Heart right ventricle (tissue), 16 donors: ENCODE data around the gene CHRM2. TPM values are rescaled to one million over a fixed set of nuclear protein-coding genes. Genes with fewer than 3 reads are reported as not detected.

Experiments used
- ATAC-seq, 8 donors: fragments of 200-7000 bp; cut with Tn5 transposase; one replicate each; pipeline ENCODE4 v1.9.1; 2020; ENCODE audit warnings: mild to moderate bottlenecking in 8 of 8, moderate library complexity in 8 of 8, moderate number of reproducible peaks in 1 of 8
- DNase-seq, 2 donors: peaks; one replicate each; pipeline ENCODE4 v3.0.0-alpha.2; 2020
- H3K27ac ChIP-seq, 10 donors: fragments of 200-600 bp; sonication (generic) in 2 of 10; one replicate each; pipeline versions ENCODE4 v1.5.0 to v1.8.0; 2020 to 2022; ENCODE audit warnings: mild to moderate bottlenecking in 3 of 10
- H3K27me3 ChIP-seq, 7 donors: fragments of 200-600 bp; one replicate each; pipeline ENCODE4 v1.8.0; 2021 to 2022; ENCODE audit warnings: mild to moderate bottlenecking in 2 of 7
- H3K36me3 ChIP-seq, 9 donors: fragments of 200-600 bp; sonication (generic) in 1 of 9; one replicate each; pipeline versions ENCODE4 v1.5.0 to v1.8.0; 2020 to 2022; ENCODE audit warnings: mild to moderate bottlenecking in 2 of 9
- H3K4me1 ChIP-seq, 9 donors: fragments of 200-600 bp; sonication (generic) in 1 of 9; one replicate each; pipeline versions ENCODE4 v1.5.0 to v1.8.0; 2020 to 2022; ENCODE audit warnings: mild to moderate bottlenecking in 4 of 9
- H3K4me3 ChIP-seq, 10 donors: fragments of 200-600 bp; sonication (generic) in 2 of 10; one replicate each; pipeline versions ENCODE4 v1.5.0 to v1.8.0; 2020 to 2022; ENCODE audit warnings: mild to moderate bottlenecking in 7 of 10, moderate library complexity in 2 of 10
- H3K9me3 ChIP-seq, 11 donors: fragments of 200-600 bp in 10 of 11; sonication (generic) in 2 of 11; one replicate each; pipeline versions ENCODE4 v1.5.0 to v1.8.0; 2013 to 2022; ENCODE audit warnings: mild to moderate bottlenecking in 2 of 11, control low read depth in 1 of 11, moderate library complexity in 1 of 11
- WGBS, 2 donors: extraction: QIAGEN DNeasy Blood & Tissue Kit; methylation state at CpG; one replicate each; pipeline ENCODE4 v1.1.7; 2013; ENCODE audit warnings: inconsistent platforms in 1 of 2; 5-methylcytosine and 5-hydroxymethylcytosine counted together
- intact Hi-C, 10 donors: fragments of 100-400 bp; cut with DNase I; formaldehyde crosslinking; loops; one replicate each; pipeline versions ENCODE4 v1.11.1 to v1.14.2; 2022
- polyA plus RNA-seq, 2 donors: library from polyadenylated mRNA; stranded (reverse); fragments of 200-250 nt; gene quantifications; one replicate each; pipeline ENCODE4 v1.2.3, GENCODE V29; 2013
- total RNA-seq, 10 donors: library from RNA; stranded (reverse); fragmentation: NEBNext Ultra II Directional in 3 of 10; extraction: Animal tissue kit (Norgen Biotek cat#: 25700) in 3 of 10; gene quantifications; one replicate each; pipeline versions ENCODE4 v1.2.1 to v1.2.4, GENCODE V29; 2021 to 2023
- TF ChIP-seq, protein P1 (sequence below), 9 donors: fragments of 200-600 bp; sonication (generic) in 2 of 9; IDR thresholded peaks; one replicate each; pipeline versions ENCODE4 v1.5.0 to v1.8.0; 2021 to 2022; ENCODE audit warnings: antibody characterized with exemption in 9 of 9, mild to moderate bottlenecking in 5 of 9, moderate library complexity in 1 of 9
- donor health status: Arrhythmogenic right ventricular cardiomyopathy.
- donor health status: ischemic (EF 13 %, LVEDD 7.1; RV severe dilation, severe dysfunction).
- donor health status: healthy with polysubstance abuse.
- donor health status: DM: no; HTN: yes; CAD: no.
- donor health status: DM: no; HTN: no; CAD: no.
- donor health status: ischemic (EF 25% LVEDD 6.9; RV normal size, moderate dysfunction).
- donor health status: ischemic (EF 25% LVEDD 5.7; RV mildly dilated, moderate dysfunction).
- donor health status: healthy.
- donor health status: DM: yes; HTN: yes; CAD: no.
- donor health status: Ischemic cardiomyopathy.
- donor health status: ischemic (EF 35%, LVEDD 5.7; RV mildly dilated, moderate dysfunction).
- donor health status: nonischemic (EF 11% LVEDD 7.7; RV severe dilation, severe dysfunction).
- donor health status: DM: yes; HTN: yes; CAD: no.
- donor health status: PGD.
- donor health status: ischemic (EF 29% LVEDD 5.4; RV normal size, mild dysfunction).
- donor health status: nonischemic (EF 23%, LVEDD 6.1; RV moderate dilation, normal function).

CHRM2 gene
- total and polyA plus RNA-seq, 12 donors, result 11.7 to 108 (median 69.7) TPM

GRCh38 chr7:137020351-137020750 lies 151.9 kb downstream of the CHRM2 start:
- intact Hi-C loops, result no loop called here

DNA sequence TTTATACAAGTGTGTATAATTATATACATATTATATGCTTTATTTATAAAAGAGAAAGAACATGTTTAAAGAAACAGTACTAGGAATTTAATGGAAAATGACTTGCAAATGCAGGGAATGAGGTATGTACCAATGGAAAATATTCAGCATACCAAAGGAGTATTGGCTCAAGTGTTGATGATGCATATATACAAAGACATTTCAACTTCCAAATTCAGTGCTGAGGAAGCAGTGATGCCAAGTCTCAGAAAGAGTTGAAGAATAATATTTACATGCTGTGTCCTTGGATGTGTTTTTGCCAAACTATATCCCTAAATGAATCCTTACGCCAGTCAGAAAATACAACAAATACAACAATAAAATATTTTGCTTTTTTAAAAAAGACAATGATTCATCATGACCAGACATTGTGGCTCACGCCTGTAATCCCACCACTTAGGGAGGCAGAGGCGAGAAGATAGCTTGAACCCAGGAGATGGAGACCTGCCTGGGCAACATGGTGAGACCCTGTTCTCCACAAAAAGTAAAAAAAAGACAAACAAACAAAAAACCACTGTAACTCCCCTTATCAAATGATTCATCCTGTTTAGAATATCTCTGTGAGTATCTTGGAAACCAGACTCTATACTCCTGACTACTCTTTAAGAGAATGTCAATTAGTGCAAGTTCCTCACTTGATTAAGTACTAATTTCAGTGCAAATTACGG lies 157.2 kb downstream of the CHRM2 start:
- Histone ChIP-seq H3K36me3 (no peaks in the 10 kb centered on the region), H3K9me3 (no peaks in the 10 kb centered on the region), H3K27ac (no peak overlapping the region), H3K27me3 (no peaks in the 10 kb centered on the region), H3K4me3 (no peak overlapping the region), H3K4me1 (peaks cover 0 to 13% (median 6%) of the 10 kb centered on the region in 9 donors)
- ATAC-seq, result no peak
- TF ChIP-seq, protein P1, sequence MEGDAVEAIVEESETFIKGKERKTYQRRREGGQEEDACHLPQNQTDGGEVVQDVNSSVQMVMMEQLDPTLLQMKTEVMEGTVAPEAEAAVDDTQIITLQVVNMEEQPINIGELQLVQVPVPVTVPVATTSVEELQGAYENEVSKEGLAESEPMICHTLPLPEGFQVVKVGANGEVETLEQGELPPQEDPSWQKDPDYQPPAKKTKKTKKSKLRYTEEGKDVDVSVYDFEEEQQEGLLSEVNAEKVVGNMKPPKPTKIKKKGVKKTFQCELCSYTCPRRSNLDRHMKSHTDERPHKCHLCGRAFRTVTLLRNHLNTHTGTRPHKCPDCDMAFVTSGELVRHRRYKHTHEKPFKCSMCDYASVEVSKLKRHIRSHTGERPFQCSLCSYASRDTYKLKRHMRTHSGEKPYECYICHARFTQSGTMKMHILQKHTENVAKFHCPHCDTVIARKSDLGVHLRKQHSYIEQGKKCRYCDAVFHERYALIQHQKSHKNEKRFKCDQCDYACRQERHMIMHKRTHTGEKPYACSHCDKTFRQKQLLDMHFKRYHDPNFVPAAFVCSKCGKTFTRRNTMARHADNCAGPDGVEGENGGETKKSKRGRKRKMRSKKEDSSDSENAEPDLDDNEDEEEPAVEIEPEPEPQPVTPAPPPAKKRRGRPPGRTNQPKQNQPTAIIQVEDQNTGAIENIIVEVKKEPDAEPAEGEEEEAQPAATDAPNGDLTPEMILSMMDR (IDR thresholded peaks at IDR 0.05), result no peak
- WGBS, 2 donors, result 90 to 93% methylated on average over 4 of the region's 4 CpGs
- intact Hi-C loops, result no loop called here
- DNase-seq, result no peak

More at GRCh38 chr7:137020351-137020750, 151.9 kb downstream of the CHRM2 start:
- 79 to 81% methylated on average over 1 of the region's 1 CpG for WGBS, 2 donors
- H3K27me3 ChIP-seq, result no peaks in the 10 kb centered on the region
- ATAC-seq (no peak), DNase-seq (no peak)
- H3K4me3 ChIP-seq, result no peak overlapping the region
- no peak overlapping the region for H3K27ac ChIP-seq
- no peaks in the 10 kb centered on the region for H3K9me3 ChIP-seq
- H3K36me3 ChIP-seq, result no peaks in the 10 kb centered on the region
- TF ChIP-seq, protein P1 (IDR thresholded peaks at IDR 0.05), result no peak
- H3K4me1 ChIP-seq, result peaks cover 0 to 7% (median 0%) of the 10 kb centered on the region in 9 donors

- 64 to 85% methylated on average over 1 of the region's 1 CpG for WGBS, 2 donors
- DNase-seq (no peak), ATAC-seq (no peak)
- H3K27ac ChIP-seq, result no peak overlapping the region
- no peak overlapping the region for H3K4me3 ChIP-seq
- TF ChIP-seq, protein P1 (IDR thresholded peaks at IDR 0.05), result no peak
- H3K36me3 ChIP-seq, result no peaks in the 10 kb centered on the region
- no peaks in the 10 kb centered on the region for H3K27me3 ChIP-seq
- peaks cover 0 to 13% (median 6%) of the 10 kb centered on the region in 9 donors for H3K4me1 ChIP-seq
- no peaks in the 10 kb centered on the region for H3K9me3 ChIP-seq
- intact Hi-C loops, result no loop called here
Measured at GRCh38 chr7:137026176-137026500, 157.7 kb downstream of the CHRM2 start.

GRCh38 chr7:137032436-137032835 lies 164.0 kb downstream of the CHRM2 start:
- H3K4me3 ChIP-seq, result no peak overlapping the region
- TF ChIP-seq, protein P1 (IDR thresholded peaks at IDR 0.05), result no peak
- H3K27ac ChIP-seq, result no peak overlapping the region
- DNase-seq (no peak), ATAC-seq (no peak)
- peaks cover 0 to 5% (median 0%) of the 10 kb centered on the region in 9 donors for H3K4me1 ChIP-seq
- WGBS, 2 donors, result 95 to 96% methylated on average over 4 of the region's 4 CpGs
- no peaks in the 10 kb centered on the region for H3K9me3 ChIP-seq
- no peaks in the 10 kb centered on the region for H3K27me3 ChIP-seq
- intact Hi-C loops, result no loop called here
- H3K36me3 ChIP-seq, result no peaks in the 10 kb centered on the region
